ENCODE results near the gene FAM174A. TPM values are rescaled to one million over a fixed set of nuclear protein-coding genes. Genes with fewer than 3 reads are reported as not detected.

Gene FAM174A
- total RNA-seq (2022; extraction: Qiagen RNA extraction), result 10.5 to 15.2 TPM (median 13.6 TPM) in 5 replicates

DNA sequence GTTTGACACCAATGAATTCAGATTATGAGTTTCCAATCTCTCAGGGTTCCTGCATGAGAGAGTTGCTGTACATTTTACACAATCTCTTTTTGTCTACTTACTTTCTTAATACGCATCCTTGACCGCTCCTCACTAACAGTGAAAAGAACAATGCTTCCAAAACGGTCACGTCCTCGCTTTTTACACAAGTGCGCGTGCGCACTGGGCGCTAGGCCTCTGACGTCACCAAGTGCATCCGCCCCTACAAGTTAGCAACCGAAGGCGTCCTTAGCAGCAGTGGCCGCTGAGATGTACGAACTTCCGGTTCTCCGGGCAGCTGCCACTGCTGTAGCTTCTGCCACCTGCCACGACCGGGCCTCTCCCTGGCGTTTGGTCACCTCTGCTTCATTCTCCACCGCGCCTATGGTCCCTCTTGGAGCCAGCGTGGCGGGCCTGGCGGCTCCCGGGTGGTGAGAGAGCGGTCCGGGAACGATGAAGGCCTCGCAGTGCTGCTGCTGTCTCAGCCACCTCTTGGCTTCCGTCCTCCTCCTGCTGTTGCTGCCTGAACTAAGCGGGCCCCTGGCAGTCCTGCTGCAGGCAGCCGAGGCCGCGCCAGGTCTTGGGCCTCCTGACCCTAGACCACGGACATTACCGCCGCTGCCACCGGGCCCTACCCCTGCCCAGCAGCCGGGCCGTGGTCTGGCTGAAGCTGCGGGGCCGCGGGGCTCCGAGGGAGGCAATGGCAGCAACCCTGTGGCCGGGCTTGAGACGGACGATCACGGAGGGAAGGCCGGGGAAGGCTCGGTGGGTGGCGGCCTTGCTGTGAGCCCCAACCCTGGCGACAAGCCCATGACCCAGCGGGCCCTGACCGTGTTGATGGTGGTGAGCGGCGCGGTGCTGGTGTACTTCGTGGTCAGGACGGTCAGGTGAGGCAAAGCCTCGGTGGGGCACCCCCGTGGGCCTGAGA is at the start of gene FAM174A:
Gene FAM174A, plus strand, starts transcription at position 315 of the 946 bp plus-strand sequence. Its CDS starts 157 bp downstream, at position 472.

Measured in A549 treated with Mapracorat at 1 μM for 4 hours (cell line).